ENCODE measurements around the gene C2orf66.

Gene C2orf66
- 0 to 0.15 reads per million in 2 donors for total RNA-seq

DNA sequence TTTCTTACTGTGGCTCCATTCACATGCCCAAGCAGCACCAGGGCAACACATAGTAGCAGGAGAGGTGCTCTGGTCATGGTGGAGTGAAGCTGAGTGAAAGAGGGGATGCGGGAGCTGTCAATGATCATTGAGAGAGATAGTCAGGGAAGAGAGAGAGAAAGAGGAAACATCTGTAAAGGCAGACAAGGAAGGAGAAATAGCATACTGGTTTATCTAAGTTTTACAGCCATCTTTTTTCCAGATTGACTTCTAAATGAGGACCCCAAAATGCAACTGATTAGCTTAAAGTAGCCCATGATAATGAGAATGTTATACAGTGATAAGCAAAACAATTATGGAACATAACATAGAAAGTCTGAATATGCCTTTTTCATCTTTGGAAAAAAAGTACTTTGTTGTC is at the start of gene C2orf66:
Gene C2orf66, minus strand, starts transcription at position 96 of the 400 bp plus-strand sequence. Its CDS starts 19 bp downstream, at position 77.
- no peak for DNase-seq

DNA sequence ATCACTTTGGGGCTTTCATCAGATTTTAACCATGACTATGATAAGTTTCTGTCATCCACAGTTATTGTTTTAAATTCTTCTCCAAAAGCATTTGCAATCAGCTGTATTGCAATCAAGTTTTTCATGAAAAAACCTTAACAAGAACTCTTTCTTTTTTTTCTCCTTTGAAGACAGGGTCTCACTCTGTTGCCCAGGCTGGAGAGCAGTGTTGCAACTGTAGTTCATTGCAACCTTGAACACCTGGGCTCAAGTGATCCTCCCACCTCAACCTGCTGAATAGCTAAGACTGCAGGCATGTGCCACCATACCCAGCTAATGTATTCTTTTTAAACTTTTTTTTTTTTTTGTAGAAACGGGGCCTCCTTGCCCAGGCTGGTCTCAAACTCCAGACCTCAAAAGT is 45.5 kb upstream of the C2orf66 start:
- DNase-seq = no peak

DNA sequence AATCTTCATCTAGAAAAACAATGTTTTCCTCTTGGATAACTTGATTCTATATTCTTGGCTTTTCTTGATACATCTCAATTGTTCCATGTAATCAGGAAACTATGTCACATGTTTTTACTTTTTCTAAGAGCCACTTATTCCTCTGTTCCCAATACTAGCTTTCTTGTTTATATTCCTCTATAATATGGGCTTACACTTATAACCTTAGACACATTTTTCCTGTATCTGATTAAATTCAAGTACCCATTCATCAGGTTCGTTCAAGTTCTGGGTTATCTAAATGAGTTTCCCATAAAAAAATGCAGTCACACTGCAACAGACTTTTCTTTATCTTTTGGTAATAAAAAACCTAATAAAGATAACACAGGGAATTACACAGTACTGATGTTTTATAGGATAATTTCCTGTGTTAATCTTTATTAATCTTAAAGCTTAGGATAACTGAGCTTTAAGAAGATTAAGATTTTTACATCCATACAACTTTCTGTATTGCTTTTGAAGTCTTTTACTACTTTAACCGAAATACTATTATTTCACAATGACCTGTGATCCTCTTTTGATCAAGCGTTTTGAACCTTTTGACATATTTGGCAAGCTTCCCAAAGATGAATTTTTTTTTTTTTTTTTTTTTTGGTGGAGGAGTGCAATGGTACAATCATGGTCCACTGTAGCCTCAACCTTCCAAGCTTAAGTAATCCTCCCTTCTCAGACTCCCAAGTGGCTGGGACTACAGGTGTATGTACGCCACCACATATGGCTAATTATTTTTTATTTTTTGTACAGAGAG is 44.3 kb upstream of the C2orf66 start:
- no peak for DNase-seq

- no peak for DNase-seq
Observed at GRCh38 chr2:196851088-196851487, 41.9 kb upstream of the C2orf66 start.

- DNase-seq = no peak
Observed at GRCh38 chr2:196849895-196850294, 40.7 kb upstream of the C2orf66 start.

DNA sequence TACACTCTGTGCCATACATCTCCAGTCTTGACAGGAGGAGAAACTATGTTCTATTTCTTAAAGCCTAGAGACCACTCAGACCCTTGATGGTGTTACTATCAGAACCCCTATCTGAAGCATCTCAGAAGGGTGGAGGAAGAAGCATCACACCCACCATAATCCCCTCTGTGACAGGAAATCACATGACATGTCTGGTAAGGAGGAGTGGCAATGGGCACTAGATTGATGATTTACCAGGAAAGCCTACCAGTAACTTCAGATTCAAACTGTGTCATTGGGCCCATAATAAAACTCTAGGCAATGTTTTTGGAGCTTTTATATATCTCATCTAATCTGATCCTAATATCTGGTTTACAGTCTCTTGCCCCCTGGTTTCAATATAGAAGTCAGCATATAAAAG is 37.1 kb upstream of the C2orf66 start:
- DNase-seq = no peak

DNA sequence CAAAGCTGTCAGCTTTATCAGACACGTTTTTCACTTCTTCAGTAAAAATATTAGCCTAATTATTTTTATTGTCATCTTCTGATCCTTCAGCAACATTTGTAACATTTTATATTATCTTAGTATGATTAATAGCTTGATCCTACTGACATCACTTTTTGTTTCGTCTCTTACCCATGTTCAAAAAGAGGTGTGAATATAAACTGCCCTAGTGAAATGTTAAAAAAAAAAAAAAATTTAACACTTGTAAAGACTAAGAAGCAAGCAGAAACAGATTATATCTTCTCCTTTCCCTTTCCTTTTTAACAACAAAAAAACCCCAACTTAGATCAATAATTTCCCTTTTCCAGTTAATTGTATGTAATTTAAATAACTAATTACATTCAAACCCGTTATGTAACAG is 36.2 kb upstream of the C2orf66 start:
- no peak for DNase-seq

GRCh38 chr2:196840171-196840570 is 31.0 kb upstream of the C2orf66 start:
- DNase-seq = no peak

DNA sequence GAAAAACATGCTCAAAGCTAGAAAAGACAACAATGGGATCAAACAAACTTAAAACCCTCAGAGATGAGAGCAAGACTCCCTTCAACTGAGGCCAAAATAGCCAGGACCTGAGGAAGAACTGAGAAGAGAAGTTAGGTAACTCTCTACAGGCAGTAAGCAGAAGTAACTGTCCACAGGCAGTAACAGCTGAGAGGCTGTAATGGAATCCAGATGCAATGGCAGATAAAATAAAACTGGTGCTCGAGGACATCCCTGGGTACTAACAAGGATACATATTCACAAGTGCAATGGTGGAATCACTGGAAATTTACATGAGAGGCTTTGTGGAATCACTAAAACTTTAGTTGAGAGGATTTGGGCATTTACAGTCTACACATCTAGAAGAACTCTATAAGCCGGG is 30.4 kb upstream of the C2orf66 start:
- DNase-seq = no peak

DNA sequence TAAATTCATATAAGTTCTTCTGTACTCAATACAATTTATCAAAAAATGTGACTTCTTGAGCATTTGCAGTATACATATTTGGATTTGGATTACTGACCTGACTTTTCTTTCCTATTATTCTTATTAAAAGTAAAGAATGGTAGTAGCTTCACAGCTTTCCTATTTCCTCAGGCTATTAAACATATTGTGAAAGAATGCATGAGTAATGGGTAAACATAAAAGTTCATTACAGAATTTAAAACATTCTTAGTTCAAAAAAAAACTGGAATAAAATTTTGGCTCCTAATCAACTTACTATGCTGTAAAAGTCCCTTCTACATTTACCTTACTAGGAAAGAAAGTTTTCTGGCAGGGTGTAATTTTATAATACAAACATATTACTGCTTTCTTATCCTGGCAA is 27.3 kb upstream of the C2orf66 start:
- no peak for DNase-seq

DNA sequence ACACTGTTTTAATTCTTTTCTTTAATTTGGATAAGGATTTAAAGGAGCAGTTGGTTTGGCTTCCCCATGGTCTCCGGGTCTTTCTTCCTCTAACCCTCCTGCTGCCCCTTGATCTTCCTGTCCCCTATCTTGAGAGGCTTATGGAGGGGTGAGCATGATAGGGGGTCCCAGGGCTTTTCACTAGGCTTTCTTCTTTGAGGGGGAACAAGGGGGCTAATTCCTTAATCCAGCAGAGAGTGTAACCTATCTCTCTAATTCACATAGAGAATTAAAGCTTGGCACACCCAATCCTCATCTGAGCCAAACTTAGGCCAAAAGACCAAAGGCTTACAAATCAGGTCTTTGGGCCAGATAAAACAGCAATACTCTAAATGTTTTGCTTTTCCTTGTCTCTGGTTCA is 21.5 kb upstream of the C2orf66 start:
- DNase-seq = no peak

DNA sequence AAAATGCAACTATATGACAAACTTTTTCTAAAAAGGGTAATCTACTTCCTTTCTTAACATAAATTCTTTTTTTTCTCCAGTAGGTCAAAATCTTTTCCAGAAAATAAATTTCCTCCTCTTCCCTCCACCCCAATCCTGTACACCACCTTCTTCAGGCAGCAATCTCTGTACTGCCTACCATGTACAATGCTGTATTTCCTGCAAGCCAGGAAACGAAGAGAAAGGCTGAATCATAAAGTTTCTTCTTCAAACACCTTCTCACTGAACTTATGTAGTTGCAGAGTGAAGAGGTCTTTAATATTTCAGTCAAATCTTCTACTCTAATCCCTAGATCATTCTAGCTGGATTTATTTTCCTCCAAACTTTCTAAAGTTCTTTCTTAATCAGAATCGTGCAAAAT is 18.2 kb upstream of the C2orf66 start:
- DNase-seq = no peak

DNA sequence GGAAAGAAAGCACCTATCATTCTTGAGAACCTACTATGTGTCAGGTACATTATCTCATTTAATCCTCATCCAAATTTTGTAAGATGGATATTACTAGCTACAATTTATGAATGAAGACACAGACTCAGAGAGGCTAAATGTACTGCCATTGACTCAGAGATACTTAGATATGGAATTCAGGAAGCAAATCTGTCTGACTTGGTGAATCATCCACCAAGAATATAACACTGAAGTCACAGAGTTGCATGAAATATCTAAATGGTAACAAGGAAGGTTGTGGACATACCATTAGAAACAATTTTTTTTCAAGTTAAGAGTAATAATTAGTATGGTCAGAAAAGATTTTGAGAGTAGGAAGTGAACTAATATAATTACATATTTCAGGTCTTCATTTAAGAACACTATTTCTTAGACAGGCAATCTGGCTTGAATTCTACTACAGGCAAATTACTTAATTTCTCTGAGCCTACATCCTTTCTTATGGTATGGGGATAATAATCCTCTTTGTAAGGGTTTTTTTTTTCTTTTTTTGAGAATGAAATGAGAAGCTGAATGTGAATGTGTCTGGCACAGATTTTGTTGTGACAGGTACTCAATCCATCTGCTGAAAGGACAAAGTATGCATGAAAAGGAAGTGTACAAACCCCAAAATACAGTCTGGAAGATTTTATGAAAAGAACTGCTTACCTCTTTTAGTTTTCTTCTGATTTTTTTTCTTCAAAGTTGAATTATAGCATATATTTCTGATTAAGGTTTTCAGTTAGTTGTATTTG is 14.8 kb upstream of the C2orf66 start:
- DNase-seq = no peak

DNA sequence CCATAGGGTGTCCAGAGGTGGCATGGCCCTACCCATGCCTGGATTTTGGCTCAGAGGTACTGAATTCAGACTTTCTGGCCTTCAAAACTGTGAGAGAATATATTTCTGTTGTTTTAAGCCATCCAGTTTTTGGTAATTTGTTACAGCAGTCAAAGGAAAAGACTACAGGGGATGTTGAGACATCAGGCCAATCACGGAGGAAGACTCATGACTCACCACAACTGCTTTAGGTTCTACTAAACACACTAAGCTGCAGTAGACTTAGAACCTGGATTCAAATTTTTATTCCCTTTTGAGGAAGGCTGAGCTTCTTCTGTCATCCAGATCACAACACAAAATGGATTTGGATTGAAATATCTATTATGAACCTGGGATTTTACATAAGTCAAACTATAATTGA is 12.0 kb upstream of the C2orf66 start:
- DNase-seq = no peak

DNA sequence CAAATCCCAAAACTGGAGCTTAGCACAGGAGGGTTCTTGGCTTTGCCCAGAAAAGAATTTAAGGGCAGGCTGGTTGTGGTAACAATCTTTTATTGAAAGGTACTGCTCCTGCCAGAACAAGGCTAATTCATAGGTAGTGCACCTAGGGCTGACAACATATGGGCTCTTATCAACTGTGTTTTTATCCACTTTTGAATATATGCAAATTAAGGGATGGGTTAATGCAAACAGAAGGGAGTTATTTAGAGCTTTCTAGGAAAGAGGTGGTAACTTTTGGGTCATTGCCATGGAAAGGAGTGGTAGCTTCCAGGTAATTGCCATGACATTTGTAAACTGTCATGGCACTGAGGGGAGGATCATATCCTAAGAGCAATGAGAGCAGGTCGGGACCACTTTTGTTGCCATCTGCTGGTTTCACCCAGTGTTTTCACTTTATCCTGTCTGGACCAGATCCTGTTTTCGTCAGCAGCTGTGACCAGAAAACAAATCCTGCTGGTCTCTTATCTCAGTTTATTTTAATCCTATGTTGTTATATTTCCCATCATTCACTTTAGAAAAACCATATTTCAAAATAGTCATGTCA is 981 bp downstream of the C2orf66 start:
- DNase-seq = no peak

DNA sequence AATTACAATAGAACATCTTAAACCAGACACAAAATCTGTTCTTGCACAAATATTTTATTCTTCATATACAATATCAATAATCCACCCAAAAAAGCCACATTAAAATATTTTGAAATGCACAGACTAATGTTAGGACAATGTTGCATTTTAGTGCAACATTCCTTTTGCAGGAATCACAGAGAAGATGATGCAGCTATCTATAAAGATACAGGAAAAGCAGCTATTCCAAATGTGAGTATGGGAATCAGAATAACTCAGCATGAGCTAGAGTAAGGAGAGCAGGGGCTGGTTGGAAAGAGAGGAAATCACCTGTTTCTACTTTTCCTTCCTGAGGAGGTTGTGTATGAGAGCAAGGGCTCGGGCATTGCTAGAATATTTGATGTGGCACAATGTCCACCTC is 4.8 kb downstream of the C2orf66 start:
- no peak for DNase-seq

DNA sequence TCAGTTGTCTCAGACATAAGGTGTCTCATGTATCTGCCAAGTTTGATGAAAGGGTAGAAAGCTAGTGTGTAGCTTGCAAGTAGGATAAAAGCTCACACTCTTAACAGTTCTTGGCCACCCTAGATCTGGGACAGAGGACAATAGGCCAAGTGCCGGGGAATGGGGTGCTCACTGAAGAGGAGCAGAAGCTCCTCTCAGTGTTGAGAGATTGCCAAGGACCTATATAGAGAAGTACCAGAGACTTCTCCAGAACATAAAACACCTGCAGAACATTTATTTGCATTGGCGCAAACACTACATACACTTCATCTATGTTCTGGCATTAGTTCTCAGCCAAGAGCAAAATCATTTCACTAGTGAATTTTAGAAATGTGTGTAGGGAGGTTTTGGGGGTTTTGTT is 6.8 kb downstream of the C2orf66 start:
- no peak for DNase-seq

DNA sequence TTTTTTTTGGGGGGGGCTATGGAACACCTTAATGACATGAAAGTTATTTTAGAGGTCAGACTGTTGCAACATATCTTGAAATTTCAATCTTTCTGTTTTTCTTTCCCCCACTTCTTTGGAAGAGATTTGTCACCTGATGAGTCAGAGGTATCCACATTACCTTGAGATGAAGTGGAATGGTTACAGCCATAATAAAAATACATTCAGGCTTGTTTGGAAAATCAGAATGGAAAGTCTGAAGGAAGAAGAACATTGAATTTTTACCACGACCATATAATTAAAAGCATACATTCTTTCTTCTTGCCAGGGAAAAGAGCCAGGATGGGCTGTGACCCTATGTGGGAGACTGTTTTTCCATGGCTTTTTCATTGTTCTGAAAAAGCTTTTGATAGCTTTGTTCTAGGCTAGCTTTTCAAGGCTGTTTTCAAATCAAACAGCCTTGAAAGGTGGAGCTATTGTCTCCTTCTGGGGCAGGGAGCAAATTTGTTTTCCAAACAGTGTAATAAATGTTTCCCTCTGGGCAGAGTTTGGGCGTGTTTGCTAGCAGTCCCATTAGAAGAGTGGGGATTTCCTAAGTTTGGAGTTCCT is 7.4 kb downstream of the C2orf66 start:
- no peak for DNase-seq

DNA sequence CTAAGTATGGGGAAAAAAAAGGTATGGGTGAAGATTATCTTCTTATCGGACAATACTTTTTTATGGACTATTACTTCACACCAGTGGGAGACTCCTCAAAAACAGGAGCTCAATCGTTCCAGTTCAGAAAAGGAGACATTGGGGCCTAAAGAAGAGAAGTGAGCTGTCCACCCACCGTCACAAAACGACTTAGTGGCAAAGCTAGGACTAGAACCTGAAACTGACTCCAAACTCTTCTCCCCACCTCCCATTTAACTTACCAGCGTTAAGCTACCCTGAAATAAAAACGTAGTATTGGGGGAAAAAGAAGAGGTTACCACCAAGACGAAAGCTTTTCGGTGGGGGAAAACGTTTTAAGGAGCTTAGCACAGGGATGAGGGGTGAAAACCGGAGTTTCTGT is 10.2 kb downstream of the C2orf66 start:
- DNase-seq = no peak

GRCh38 chr2:196792865-196793264 is 16.3 kb downstream of the C2orf66 start:
- no peak for DNase-seq

DNA sequence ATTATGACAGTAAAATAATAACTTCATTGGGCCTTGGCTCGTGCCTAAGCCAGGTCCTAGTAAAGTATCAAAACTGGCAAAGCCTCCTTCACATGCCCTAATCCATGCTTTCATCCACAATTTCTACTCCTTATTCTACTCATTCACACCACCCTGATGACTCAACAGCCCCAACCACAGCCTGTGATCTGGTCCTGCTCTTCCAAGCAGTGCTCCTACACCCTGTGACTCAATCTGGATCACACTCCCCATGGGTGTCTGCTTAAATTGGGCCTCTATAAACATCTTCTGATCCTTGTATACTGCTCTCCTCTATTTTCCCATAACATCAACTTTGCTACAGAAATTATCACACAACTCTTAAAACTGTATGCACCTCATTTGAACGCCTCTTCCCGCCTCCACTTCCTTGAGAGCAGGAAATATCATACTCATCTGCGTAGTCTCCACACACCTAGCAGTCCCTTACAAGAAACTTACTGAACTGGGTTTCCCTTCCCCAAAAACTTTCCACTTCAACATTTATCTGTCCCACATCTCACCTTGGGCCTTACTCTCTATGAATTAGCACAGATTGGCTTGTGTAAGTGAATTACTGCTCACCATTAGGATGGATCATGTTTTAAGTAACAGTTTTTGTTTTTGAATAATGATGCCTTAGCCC is 25.6 kb downstream of the C2orf66 start:
- no peak for DNase-seq

GRCh38 chr2:196767101-196767500 is 42.1 kb downstream of the C2orf66 start:
- DNase-seq = no peak

- DNase-seq = no peak
Observed at GRCh38 chr2:196759378-196759706, 49.8 kb downstream of the C2orf66 start.

All from activated gamma-delta T cell (primary cell).